Stimulated activated CD4-positive, alpha-beta T cell treated with anti-CD3 and anti-CD28 coated beads, Interleukin-15, amount 100 ng/mL, for 24 hours (primary cell): ENCODE data around the gene DNAJC16.

Source experiments
- DNase-seq: peaks from one replicate; pipeline ENCODE4 v3.0.0-alpha.2; 2020

DNAJC16 gene

DNA sequence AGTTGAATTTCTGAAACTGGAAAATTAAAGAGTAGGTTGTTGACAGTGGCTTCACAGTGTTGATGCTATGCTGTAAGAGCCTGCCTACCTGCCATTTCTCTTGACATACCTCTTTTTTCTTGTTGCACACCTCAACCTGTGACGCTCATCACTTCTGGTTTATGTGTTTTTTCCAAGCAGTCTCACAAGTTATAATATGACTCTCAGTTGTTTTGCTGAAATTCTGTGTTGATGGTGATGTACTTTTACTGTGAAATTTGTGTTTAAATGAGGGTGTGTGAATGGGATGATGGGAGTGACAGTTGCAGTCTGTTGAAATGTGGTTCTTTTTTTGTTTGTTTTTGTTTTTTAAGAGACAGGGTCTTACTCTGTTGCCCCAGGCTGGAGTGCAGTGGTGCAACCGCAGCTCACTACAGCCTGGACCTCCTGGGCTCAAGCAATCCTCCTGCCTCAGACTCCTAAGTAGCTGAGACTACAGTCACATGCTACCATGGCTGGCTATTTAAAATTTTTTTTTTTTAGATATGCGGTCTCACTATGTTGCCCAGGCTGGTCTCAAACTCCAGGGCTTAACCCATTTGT, 97.6 kb downstream of the DNAJC16 start:
- DNase-seq: no peak

DNA sequence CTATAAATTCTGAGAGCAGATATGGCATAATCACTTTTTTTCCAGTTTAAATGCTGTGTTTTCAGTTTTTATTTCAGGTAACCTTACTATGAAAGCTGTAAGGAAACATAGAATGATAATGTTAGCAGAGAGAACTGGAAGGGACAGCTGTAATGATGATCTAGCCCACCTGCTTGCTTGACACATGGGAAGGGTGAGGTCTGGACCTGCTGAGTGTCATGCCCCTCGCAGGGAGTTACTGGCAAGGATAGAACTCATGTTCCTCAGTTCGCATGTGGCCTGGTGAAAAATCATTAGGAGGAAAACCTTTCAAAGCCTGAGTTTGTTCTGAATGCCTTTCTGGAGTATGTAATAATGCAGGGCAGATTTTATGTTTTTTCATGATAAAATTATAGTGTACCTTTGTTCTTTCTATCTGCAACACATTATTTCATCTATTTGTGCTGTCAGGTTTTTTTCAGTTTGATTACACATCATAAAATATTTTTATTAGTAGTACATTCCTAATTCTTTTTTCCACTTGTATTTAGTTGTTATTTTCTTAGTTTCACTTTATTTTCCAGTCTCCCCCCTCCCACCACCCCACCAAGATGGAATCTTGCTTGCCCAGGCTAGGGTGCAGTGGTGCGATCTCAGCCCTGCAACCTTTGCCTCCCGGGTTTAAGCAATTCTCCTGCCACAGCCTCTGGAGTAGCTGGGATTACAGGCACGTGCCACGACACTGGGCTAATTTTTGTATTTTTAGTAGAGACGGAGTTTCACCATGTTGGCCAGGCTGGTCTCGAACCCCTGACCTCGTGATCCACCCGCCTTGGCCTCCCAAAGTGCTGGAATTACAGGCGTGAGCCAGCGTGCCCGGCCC, 98.6 kb downstream of the DNAJC16 start:
- no peak for DNase-seq
